ENCODE data around the gene TACR2. TPM values are rescaled to one million over a fixed set of nuclear protein-coding genes. Genes with fewer than 3 reads are reported as not detected.
A peak's percentile ranks its signal among the peaks of the same experiment; 100 is the strongest.

The TACR2 gene
- total RNA-seq, 1 donor from 2014 or later, result not detected

- H3K4me1 Mint-ChIP-seq (ENCODE audit: low read depth, unreplicated experiment), result peaks cover 12% of the 10 kb centered on the region
- peaks cover 7% of the 10 kb centered on the region for H3K9me3 Mint-ChIP-seq (ENCODE audit: unreplicated experiment)
- H3K27ac Mint-ChIP-seq (ENCODE audit: unreplicated experiment), result no peak overlapping the region
- no peak overlapping the region for H3K4me3 Mint-ChIP-seq (ENCODE audit: unreplicated experiment)
- H3K27me3 Mint-ChIP-seq (ENCODE audit: unreplicated experiment), result peaks cover 5% of the 10 kb centered on the region
- no peak for DNase-seq
- TF ChIP-seq CTCF (IDR thresholded peaks at IDR 0.05; ENCODE audit: partially characterized antibody, unreplicated experiment), result no peak
- no peaks in the 10 kb centered on the region for H3K36me3 Mint-ChIP-seq (ENCODE audit: unreplicated experiment)
Measured at GRCh38 chr10:69411476-69411875, 5.2 kb downstream of the TACR2 start.

GRCh38 chr10:69410487-69410886 lies 6.2 kb downstream of the TACR2 start:
- DNase-seq, result no peak
- TF ChIP-seq CTCF (IDR thresholded peaks at IDR 0.05; ENCODE audit: partially characterized antibody, unreplicated experiment), result no peak
- Mint-ChIP-seq H3K9me3 (ENCODE audit: unreplicated experiment) (peaks cover 8% of the 10 kb centered on the region), H3K27ac (ENCODE audit: unreplicated experiment) (no peak overlapping the region), H3K4me1 (ENCODE audit: low read depth, unreplicated experiment) (peaks cover 20% of the 10 kb centered on the region), H3K4me3 (ENCODE audit: unreplicated experiment) (no peak overlapping the region), H3K36me3 (ENCODE audit: unreplicated experiment) (no peaks in the 10 kb centered on the region), H3K27me3 (ENCODE audit: unreplicated experiment) (peaks cover 7% of the 10 kb centered on the region)

- Mint-ChIP-seq H3K9me3 (ENCODE audit: unreplicated experiment) (peaks cover 10% of the 10 kb centered on the region), H3K27me3 (ENCODE audit: unreplicated experiment) (peaks cover 7% of the 10 kb centered on the region), H3K4me1 (ENCODE audit: low read depth, unreplicated experiment) (peaks cover 23% of the 10 kb centered on the region), H3K36me3 (ENCODE audit: unreplicated experiment) (no peaks in the 10 kb centered on the region), H3K27ac (ENCODE audit: unreplicated experiment) (no peak overlapping the region), H3K4me3 (ENCODE audit: unreplicated experiment) (no peak overlapping the region)
- TF ChIP-seq CTCF (IDR thresholded peaks at IDR 0.05; ENCODE audit: partially characterized antibody, unreplicated experiment), result no peak
- DNase-seq, result no peak
Measured at GRCh38 chr10:69409968-69410367, 6.8 kb downstream of the TACR2 start.

- Mint-ChIP-seq H3K9me3 (ENCODE audit: unreplicated experiment) (peaks cover 12% of the 10 kb centered on the region), H3K36me3 (ENCODE audit: unreplicated experiment) (peaks cover 4% of the 10 kb centered on the region), H3K27ac (ENCODE audit: unreplicated experiment) (no peak overlapping the region), H3K4me1 (ENCODE audit: low read depth, unreplicated experiment) (peaks cover 22% of the 10 kb centered on the region), H3K27me3 (ENCODE audit: unreplicated experiment) (peaks cover 7% of the 10 kb centered on the region), H3K4me3 (ENCODE audit: unreplicated experiment) (peak overlapping the region; percentile 65)
- DNase-seq, result no peak
- TF ChIP-seq CTCF (IDR thresholded peaks at IDR 0.05; ENCODE audit: partially characterized antibody, unreplicated experiment), result no peak
Measured at GRCh38 chr10:69409176-69409495, 7.6 kb downstream of the TACR2 start.

- Mint-ChIP-seq H3K27me3 (ENCODE audit: unreplicated experiment) (peaks cover 7% of the 10 kb centered on the region), H3K27ac (ENCODE audit: unreplicated experiment) (peak overlapping the region; percentile 43), H3K9me3 (ENCODE audit: unreplicated experiment) (peaks cover 12% of the 10 kb centered on the region), H3K4me1 (ENCODE audit: low read depth, unreplicated experiment) (peaks cover 22% of the 10 kb centered on the region), H3K4me3 (ENCODE audit: unreplicated experiment) (peak overlapping the region; percentile 74), H3K36me3 (ENCODE audit: unreplicated experiment) (peaks cover 4% of the 10 kb centered on the region)
- peak; percentile 95 for DNase-seq
- TF ChIP-seq CTCF (IDR thresholded peaks at IDR 0.05; ENCODE audit: partially characterized antibody, unreplicated experiment), result peak; percentile 93
Measured at GRCh38 chr10:69408318-69409175, 8.2 kb downstream of the TACR2 start.
